ENCODE results near the gene DRD2.

DNA sequence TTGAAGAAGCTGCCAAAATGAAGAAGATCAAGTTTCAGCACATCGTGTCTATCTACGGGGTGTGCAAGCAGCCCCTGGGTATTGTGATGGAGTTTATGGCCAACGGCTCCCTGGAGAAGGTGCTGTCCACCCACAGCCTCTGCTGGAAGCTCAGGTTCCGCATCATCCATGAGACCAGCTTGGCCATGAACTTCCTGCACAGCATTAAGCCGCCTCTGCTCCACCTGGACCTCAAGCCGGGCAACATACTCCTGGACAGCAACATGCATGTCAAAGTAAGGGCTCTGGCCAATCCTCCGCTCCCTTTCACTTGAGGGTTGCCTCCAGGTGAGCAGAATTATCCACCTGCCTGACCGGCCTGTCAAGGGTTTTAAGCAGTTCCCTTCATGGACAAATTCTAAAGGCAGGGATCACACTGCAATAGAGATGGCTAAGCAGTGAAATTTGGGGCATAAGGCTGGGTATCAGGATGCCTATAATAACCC lies 81.7 kb downstream of the DRD2 start:
- TF ChIP-seq, protein P1, sequence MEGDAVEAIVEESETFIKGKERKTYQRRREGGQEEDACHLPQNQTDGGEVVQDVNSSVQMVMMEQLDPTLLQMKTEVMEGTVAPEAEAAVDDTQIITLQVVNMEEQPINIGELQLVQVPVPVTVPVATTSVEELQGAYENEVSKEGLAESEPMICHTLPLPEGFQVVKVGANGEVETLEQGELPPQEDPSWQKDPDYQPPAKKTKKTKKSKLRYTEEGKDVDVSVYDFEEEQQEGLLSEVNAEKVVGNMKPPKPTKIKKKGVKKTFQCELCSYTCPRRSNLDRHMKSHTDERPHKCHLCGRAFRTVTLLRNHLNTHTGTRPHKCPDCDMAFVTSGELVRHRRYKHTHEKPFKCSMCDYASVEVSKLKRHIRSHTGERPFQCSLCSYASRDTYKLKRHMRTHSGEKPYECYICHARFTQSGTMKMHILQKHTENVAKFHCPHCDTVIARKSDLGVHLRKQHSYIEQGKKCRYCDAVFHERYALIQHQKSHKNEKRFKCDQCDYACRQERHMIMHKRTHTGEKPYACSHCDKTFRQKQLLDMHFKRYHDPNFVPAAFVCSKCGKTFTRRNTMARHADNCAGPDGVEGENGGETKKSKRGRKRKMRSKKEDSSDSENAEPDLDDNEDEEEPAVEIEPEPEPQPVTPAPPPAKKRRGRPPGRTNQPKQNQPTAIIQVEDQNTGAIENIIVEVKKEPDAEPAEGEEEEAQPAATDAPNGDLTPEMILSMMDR (conservative IDR thresholded peaks at IDR 0.05), result no peak
- TF ChIP-seq ZFX (IDR thresholded peaks at IDR 0.05), result no peak
